CD8-positive, alpha-beta memory T cell (primary cell): Measurements from ENCODE around the gene MED16. TPM values are rescaled to one million over a fixed set of nuclear protein-coding genes. Genes with fewer than 3 reads are reported as not detected.

Source experiments
- CTCF ChIA-PET: fragments of 350-600 bp; sonication (Branson Sonifier 250); formaldehyde crosslinking; loops from one replicate; lab custom pipeline; 2021; ENCODE audit warnings: antibody characterized with exemption; lab: Charles Lee
- POLR2A ChIA-PET: fragments of 350-600 bp; sonication (Branson Sonifier 250); formaldehyde crosslinking; loops from one replicate; lab custom pipeline; 2021; ENCODE audit warnings: antibody characterized with exemption; lab: Charles Lee
- DNase-seq, 5 donors: peaks; one replicate each; pipeline versions ENCODE4 v3.0.0 to v3.0.0-alpha.2; 2020 to 2022; ENCODE audit warnings: mixed read lengths in 1 of 5
- H3K27ac ChIP-seq: one replicate; pipeline ENCODE4 v1.7.0; 2013; ENCODE audit warnings: low read depth, mild to moderate bottlenecking, low read length, moderate library complexity
- H3K27me3 ChIP-seq: 2 replicates; pipeline ENCODE4 v1.7.0; 2013; ENCODE audit warnings: low read length, mild to moderate bottlenecking; ENCODE audit not compliant: insufficient read depth, poor library complexity, severe bottlenecking
- H3K36me3 ChIP-seq: 2 replicates; pipeline ENCODE4 v1.7.0; 2013; ENCODE audit warnings: mild to moderate bottlenecking, low read length, moderate library complexity; ENCODE audit not compliant: insufficient read depth
- H3K4me1 ChIP-seq: 2 replicates; pipeline ENCODE4 v1.7.0; 2013; ENCODE audit warnings: mild to moderate bottlenecking, low read length, moderate library complexity; ENCODE audit not compliant: insufficient read depth
- H3K4me3 ChIP-seq: 2 replicates; pipeline ENCODE4 v1.7.0; 2013; ENCODE audit warnings: mild to moderate bottlenecking, low read length
- H3K9me3 ChIP-seq: 2 replicates; pipeline ENCODE4 v1.7.0; 2013; ENCODE audit warnings: mild to moderate bottlenecking, low read length
- H3K27ac Mint-ChIP-seq, 8 donors: one replicate each; pipeline ENCODE4 v1.8.0; 2020 to 2021; ENCODE audit warnings: mixed read lengths in 8 of 8, mild to moderate bottlenecking in 6 of 8, inconsistent platforms in 3 of 8, moderate library complexity in 3 of 8
- H3K27me3 Mint-ChIP-seq, 2 donors: one replicate each; pipeline ENCODE4 v1.8.0; 2020 to 2021; ENCODE audit warnings: mixed read lengths in 2 of 2, mild to moderate bottlenecking in 1 of 2, moderate library complexity in 1 of 2
- H3K36me3 Mint-ChIP-seq, 3 donors: one replicate each; pipeline ENCODE4 v1.8.0; 2020 to 2021; ENCODE audit warnings: mixed read lengths in 3 of 3, inconsistent platforms in 1 of 3, mild to moderate bottlenecking in 1 of 3
- H3K4me1 Mint-ChIP-seq, 3 donors: one replicate each; pipeline ENCODE4 v1.8.0; 2020 to 2021; ENCODE audit warnings: mixed read lengths in 3 of 3, inconsistent platforms in 1 of 3, mild to moderate bottlenecking in 1 of 3
- H3K4me3 Mint-ChIP-seq, 7 donors: one replicate each; pipeline ENCODE4 v1.8.0; 2020 to 2021; ENCODE audit warnings: mixed read lengths in 7 of 7, mild to moderate bottlenecking in 6 of 7, moderate library complexity in 4 of 7, inconsistent platforms in 2 of 7
- H3K9me3 Mint-ChIP-seq, 5 donors: one replicate each; pipeline ENCODE4 v1.8.0; 2020 to 2022; ENCODE audit warnings: mixed read lengths in 5 of 5, mild to moderate bottlenecking in 3 of 5, moderate library complexity in 2 of 5, inconsistent platforms in 1 of 5
- polyA plus RNA-seq: library from polyadenylated mRNA; unstranded; fragments of 300-500 nt; fragmentation: Illumina TruSeq; gene quantifications from one replicate; pipeline ENCODE4 v1.2.3, GENCODE V29; 2021
- total RNA-seq, 2 experiments: library from RNA; stranded (reverse); gene quantifications; one replicate each; pipeline ENCODE4 v1.2.3, GENCODE V29; 2021

Gene MED16
- total and polyA plus RNA-seq, 3 experiments from 2014 or later, result 57.4 to 109 (median 59.4) TPM

- peak overlapping the region; percentile 78 to 91 (median 84) for H3K4me3 Mint-ChIP-seq
- POLR2A ChIA-PET, result interaction anchor here (0.6 to 1.8 kb wide), 5 partner anchors 8 to 156 kb away, joined by 3 to 9 read pairs (median 5); partner anchors contain the start of genes MED16 and RNU6-9
- no peaks in the 10 kb centered on the region for H3K9me3 ChIP-seq
- peak; percentile 79 to 89 (median 85) for DNase-seq
- no peaks in the 10 kb centered on the region for H3K27me3 ChIP-seq
- H3K4me3 ChIP-seq, result no peak overlapping the region
- peaks cover 13% of the 10 kb centered on the region for H3K4me1 ChIP-seq
- H3K27me3 Mint-ChIP-seq, result peaks cover 0 to 5% of the 10 kb centered on the region in 2 donors
- CTCF ChIA-PET, result interaction anchor here (1.4 to 1.6 kb wide), 3 partner anchors 9 to 111 kb away, joined by 4 to 7 read pairs (median 5); partner anchors contain the start of gene WDR18
- peaks cover 0 to 43% (median 4%) of the 10 kb centered on the region in 3 donors for H3K36me3 Mint-ChIP-seq
- peaks cover 10 to 14% (median 14%) of the 10 kb centered on the region in 3 donors for H3K4me1 Mint-ChIP-seq
- H3K9me3 Mint-ChIP-seq, result no peaks in the 10 kb centered on the region
- H3K36me3 ChIP-seq, result peaks cover 8% of the 10 kb centered on the region
- peak overlapping the region in 7 of 8 donors; percentile 82 to 98 (median 91) for H3K27ac Mint-ChIP-seq
- peak overlapping the region; percentile 57 for H3K27ac ChIP-seq
Measured at GRCh38 chr19:872266-872951, 20.6 kb downstream of the MED16 start.

- H3K27ac ChIP-seq, result peak overlapping the region; percentile 57
- Mint-ChIP-seq H3K36me3 (peaks cover 0 to 42% (median 4%) of the 10 kb centered on the region in 3 donors), H3K27me3 (peaks cover 0 to 5% of the 10 kb centered on the region in 2 donors), H3K27ac (peak overlapping the region; percentile 54 to 98 (median 88)), H3K9me3 (no peaks in the 10 kb centered on the region), H3K4me3 (peak overlapping the region; percentile 8 to 88 (median 79)), H3K4me1 (peaks cover 10 to 15% (median 14%) of the 10 kb centered on the region in 3 donors)
- DNase-seq, result peak in 2 of 5 donors; percentile 26 to 35
- peaks cover 8% of the 10 kb centered on the region for H3K36me3 ChIP-seq
- ChIA-PET CTCF (interaction anchor here (1.4 to 1.6 kb wide), 3 partner anchors 8 to 112 kb away, joined by 4 to 7 read pairs (median 5); partner anchors contain the start of gene WDR18), POLR2A (interaction anchor here (1.0 to 1.8 kb wide), 4 partner anchors 8 to 37 kb away, joined by 3 to 9 read pairs (median 5); partner anchors contain the start of genes MED16 and RNU6-9)
- H3K9me3 ChIP-seq, result no peaks in the 10 kb centered on the region
- H3K27me3 ChIP-seq, result no peaks in the 10 kb centered on the region
- no peak overlapping the region for H3K4me3 ChIP-seq
- peaks cover 13% of the 10 kb centered on the region for H3K4me1 ChIP-seq
Measured at GRCh38 chr19:871446-872265, 21.3 kb downstream of the MED16 start.

GRCh38 chr19:870963-871401 lies 22.0 kb downstream of the MED16 start:
- peaks cover 13% of the 10 kb centered on the region for H3K4me1 ChIP-seq
- H3K27ac ChIP-seq, result no peak overlapping the region
- no peak overlapping the region for H3K4me3 Mint-ChIP-seq
- POLR2A ChIA-PET, result no interaction called here
- CTCF ChIA-PET, result interaction anchor here (1.6 kb wide), 1 partner anchor 45 kb away, joined by 5 read pairs; no protein-coding TSS in a partner anchor
- H3K9me3 Mint-ChIP-seq, result no peaks in the 10 kb centered on the region
- H3K4me3 ChIP-seq, result no peak overlapping the region
- peaks cover 8% of the 10 kb centered on the region for H3K36me3 ChIP-seq
- DNase-seq, result no peak
- H3K27me3 Mint-ChIP-seq, result peaks cover 0 to 5% of the 10 kb centered on the region in 2 donors
- H3K27ac Mint-ChIP-seq, result peak overlapping the region in 1 of 8 donors; percentile 64
- H3K27me3 ChIP-seq, result no peaks in the 10 kb centered on the region
- peaks cover 10 to 15% (median 14%) of the 10 kb centered on the region in 3 donors for H3K4me1 Mint-ChIP-seq
- H3K36me3 Mint-ChIP-seq, result peaks cover 0 to 36% (median 4%) of the 10 kb centered on the region in 3 donors
- no peaks in the 10 kb centered on the region for H3K9me3 ChIP-seq

- Histone ChIP-seq H3K27me3 (no peaks in the 10 kb centered on the region), H3K27ac (no peak overlapping the region), H3K4me1 (peaks cover 13% of the 10 kb centered on the region), H3K4me3 (no peak overlapping the region), H3K9me3 (no peaks in the 10 kb centered on the region), H3K36me3 (peaks cover 8% of the 10 kb centered on the region)
- DNase-seq, result no peak
- Mint-ChIP-seq H3K9me3 (no peaks in the 10 kb centered on the region), H3K36me3 (peaks cover 0 to 34% (median 4%) of the 10 kb centered on the region in 3 donors), H3K27me3 (peaks cover 0 to 5% of the 10 kb centered on the region in 2 donors), H3K27ac (peak overlapping the region in 3 of 8 donors; percentile 38 to 64 (median 63)), H3K4me1 (peaks cover 10 to 17% (median 16%) of the 10 kb centered on the region in 3 donors), H3K4me3 (peak overlapping the region in 2 of 7 donors; percentile 42 to 58)
- CTCF ChIA-PET, result interaction anchor here (1.2 kb wide), 1 partner anchor 114 kb away, joined by 3 read pairs; the partner anchor contains the start of gene WDR18
- POLR2A ChIA-PET, result no interaction called here
Measured at GRCh38 chr19:870314-870713, 22.7 kb downstream of the MED16 start.

- POLR2A ChIA-PET, result no interaction called here
- no peak for DNase-seq
- Histone ChIP-seq H3K9me3 (no peaks in the 10 kb centered on the region), H3K4me1 (peaks cover 13% of the 10 kb centered on the region), H3K27me3 (no peaks in the 10 kb centered on the region), H3K27ac (peak overlapping the region; percentile 16), H3K36me3 (peaks cover 8% of the 10 kb centered on the region), H3K4me3 (no peak overlapping the region)
- H3K36me3 Mint-ChIP-seq, result peaks cover 0 to 32% (median 4%) of the 10 kb centered on the region in 3 donors
- H3K27me3 Mint-ChIP-seq, result peaks cover 0 to 5% of the 10 kb centered on the region in 2 donors
- peak overlapping the region in 2 of 8 donors; percentile 63 to 64 for H3K27ac Mint-ChIP-seq
- CTCF ChIA-PET, result interaction anchor here (1.0 to 1.2 kb wide), 2 partner anchors 13 to 114 kb away, joined by 3 to 4 read pairs; partner anchors contain the start of gene WDR18
- no peaks in the 10 kb centered on the region for H3K9me3 Mint-ChIP-seq
- peaks cover 10 to 20% (median 18%) of the 10 kb centered on the region in 3 donors for H3K4me1 Mint-ChIP-seq
- peak overlapping the region in 1 of 7 donors; percentile 42 for H3K4me3 Mint-ChIP-seq
Measured at GRCh38 chr19:869245-870177, 23.5 kb downstream of the MED16 start.

- peaks cover 8% of the 10 kb centered on the region for H3K36me3 ChIP-seq
- H3K27me3 ChIP-seq, result no peaks in the 10 kb centered on the region
- POLR2A ChIA-PET, result no interaction called here
- Mint-ChIP-seq H3K27ac (no peak overlapping the region), H3K4me1 (peaks cover 13 to 25% (median 21%) of the 10 kb centered on the region in 3 donors), H3K27me3 (peaks cover 0 to 5% of the 10 kb centered on the region in 2 donors), H3K9me3 (no peaks in the 10 kb centered on the region), H3K4me3 (no peak overlapping the region), H3K36me3 (peaks cover 0 to 32% (median 4%) of the 10 kb centered on the region in 3 donors)
- no peak for DNase-seq
- no peak overlapping the region for H3K27ac ChIP-seq
- H3K9me3 ChIP-seq, result no peaks in the 10 kb centered on the region
- no peak overlapping the region for H3K4me3 ChIP-seq
- CTCF ChIA-PET, result interaction anchor here (1.0 to 6.3 kb wide), 2 partner anchors 12 to 52 kb away, joined by 4 to 107 read pairs; partner anchors contain the start of gene KISS1R
- peaks cover 19% of the 10 kb centered on the region for H3K4me1 ChIP-seq
Measured at GRCh38 chr19:868458-869244, 24.3 kb downstream of the MED16 start.
